GM12878 (cell line): ENCODE results near the gene SPOCK1. TPM values are rescaled to one million over a fixed set of nuclear protein-coding genes. Genes with fewer than 3 reads are reported as not detected.

Source experiments
- ATAC-seq: fragments of 200-7000 bp; cut with Tn5 transposase; 3 replicates; pipeline ENCODE4 v1.9.1; 2020; ENCODE audit warnings: mild to moderate bottlenecking, moderate library complexity
- BruUV-seq: library from RNA; stranded (reverse); fragments of 400-500 nt; replicated peaks from 2 replicates; lab custom pipeline; 2021; lab: Mats Ljungman, UMichigan
- CTCF ChIA-PET: fragments of 300-600 bp; sonication (Branson Sonifier 250); formaldehyde crosslinking; extraction: SDS; loops from one replicate; lab custom pipeline; 2021; ENCODE audit warnings: inconsistent platforms; lab: Yijun Ruan, JAX
- POLR2A ChIA-PET: fragments of 350-600 bp; formaldehyde crosslinking; extraction: SDS; loops from one replicate; lab custom pipeline; 2021; ENCODE audit warnings: inconsistent platforms; lab: Charles Lee
- RAD21 ChIA-PET: fragments of 300-600 bp; sonication (Branson Sonifier 250); formaldehyde crosslinking; loops from one replicate; lab custom pipeline; 2023; ENCODE audit warnings: antibody characterized with exemption; ENCODE audit not compliant: unreplicated experiment; lab: Charles Lee
- SMC1A ChIA-PET: fragments of 300-600 bp; sonication (Branson Sonifier 250); formaldehyde crosslinking; loops from one replicate; lab custom pipeline; 2023; ENCODE audit not compliant: unreplicated experiment, uncharacterized antibody; lab: Charles Lee
- DNase-seq: peaks from one replicate; pipeline ENCODE4 v3.0.0-alpha.2; 2011; ENCODE audit warnings: low read depth, low spot score
- FAIRE-seq: peaks from 3 replicates; lab custom pipeline; 2011; peaks lifted over from hg19 to GRCh38; lab: Jason Lieb, UNC
- H2AFZ ChIP-seq: 2 replicates; pipeline ENCODE4 v1.6.0; 2011; ENCODE audit warnings: low read depth, low read length, control low read depth; ENCODE audit not compliant: control insufficient read depth
- H3K27ac ChIP-seq: 2 replicates; pipeline ENCODE4 v1.5.1; 2011; ENCODE audit warnings: control low read depth; ENCODE audit not compliant: control insufficient read depth, insufficient read depth
- H3K27me3 ChIP-seq, 2 experiments: replicated peaks in 1 of 2; 2 replicates each; pipeline versions ENCODE4 v1.6.0 to v1.6.1; 2011; ENCODE audit warnings: low read length in 1 of 2; ENCODE audit not compliant: control insufficient read depth in 2 of 2, insufficient read depth in 2 of 2
- H3K36me3 ChIP-seq, 2 experiments: 2 replicates each; pipeline ENCODE4 v1.5.1; 2011; ENCODE audit warnings: low read length in 1 of 2; ENCODE audit not compliant: control insufficient read depth in 2 of 2, insufficient read depth in 2 of 2
- H3K4me1 ChIP-seq: 2 replicates; pipeline ENCODE4 v1.6.1; 2011; ENCODE audit warnings: mild to moderate bottlenecking, low read length, moderate library complexity, mixed read lengths; ENCODE audit not compliant: control insufficient read depth, insufficient read depth
- H3K4me2 ChIP-seq: 2 replicates; pipeline ENCODE4 v1.6.0; 2011; ENCODE audit warnings: control low read depth; ENCODE audit not compliant: control insufficient read depth, insufficient read depth
- H3K4me3 ChIP-seq: fragments of 200-600 bp; sonication (generic); 2 replicates; pipeline ENCODE4 v1.5.1; 2016
- H3K79me2 ChIP-seq: 2 replicates; pipeline ENCODE4 v1.6.0; 2011; ENCODE audit warnings: low read length; ENCODE audit not compliant: control insufficient read depth, insufficient read depth
- H3K9ac ChIP-seq: 2 replicates; pipeline ENCODE4 v1.8.0; 2011; ENCODE audit warnings: low read length, control low read depth, mixed read lengths; ENCODE audit not compliant: control insufficient read depth, insufficient read depth
- H3K9me3 ChIP-seq: replicated peaks from 3 replicates; pipeline ENCODE4 v1.5.1; 2011; ENCODE audit warnings: mild to moderate bottlenecking, low read length; ENCODE audit not compliant: control insufficient read depth, insufficient read depth
- H4K20me1 ChIP-seq: 2 replicates; pipeline ENCODE4 v1.6.0; 2011; ENCODE audit not compliant: control insufficient read depth, insufficient read depth
- ATF2 ChIP-seq: IDR thresholded peaks from 2 replicates; pipeline ENCODE4 v1.6.1; 2012; ENCODE audit warnings: low read length, inconsistent platforms
- ATF7 ChIP-seq: fragments of 450-650 bp; IDR thresholded peaks from 2 replicates; pipeline ENCODE4 v1.6.1; 2016; ENCODE audit warnings: low read depth, mild to moderate bottlenecking
- E2F4 ChIP-seq: IDR thresholded peaks from 2 replicates; pipeline ENCODE4 v1.6.1; 2012; ENCODE audit warnings: low read depth, low read length, improper control_type of control experiment
- ESRRA ChIP-seq: IDR thresholded peaks from 2 replicates; pipeline ENCODE4 v1.6.1; 2012; ENCODE audit warnings: mild to moderate bottlenecking, low read length, improper control_type of control experiment
- FOS ChIP-seq: IDR thresholded peaks from 3 replicates; pipeline ENCODE4 v1.6.1; 2011; ENCODE audit warnings: borderline replicate concordance; ENCODE audit not compliant: insufficient read length; ENCODE audit errors: extremely low read depth
- FOXM1 ChIP-seq: IDR thresholded peaks from 2 replicates; pipeline ENCODE4 v1.6.1; 2012; ENCODE audit warnings: low read depth, mild to moderate bottlenecking, inconsistent platforms, low read length, moderate library complexity
- IRF4 ChIP-seq: IDR thresholded peaks from 2 replicates; pipeline ENCODE4 v1.6.1; 2011; ENCODE audit warnings: low read depth, low read length
- KLF5 ChIP-seq: fragments of 450-650 bp; IDR thresholded peaks from 2 replicates; pipeline ENCODE4 v1.6.1; 2014; ENCODE audit warnings: mild to moderate bottlenecking; ENCODE audit not compliant: partially characterized antibody
- MAX ChIP-seq: IDR thresholded peaks from 2 replicates; pipeline ENCODE4 v1.6.1; 2012; ENCODE audit warnings: low read depth, low read length, improper control_type of control experiment
- NRF1 ChIP-seq: conservative IDR thresholded peaks from 2 replicates; pipeline ENCODE4 v1.6.1; 2011; ENCODE audit warnings: mild to moderate bottlenecking, low read depth, low read length, improper control_type of control experiment
- RAD51 ChIP-seq: fragments of 450-650 bp; IDR thresholded peaks from 2 replicates; pipeline ENCODE4 v1.6.1; 2016; ENCODE audit warnings: moderate library complexity, mild to moderate bottlenecking, inconsistent platforms
- RFX5 ChIP-seq: IDR thresholded peaks from 2 replicates; pipeline ENCODE4 v1.6.1; 2011; ENCODE audit warnings: low read depth, low read length, improper control_type of control experiment
- SMAD5 ChIP-seq: IDR thresholded peaks from 2 replicates; pipeline ENCODE4 v1.6.1; 2016; ENCODE audit warnings: antibody characterized with exemption, low read depth
- STAT1 ChIP-seq: fragments of 450-650 bp; conservative IDR thresholded peaks from 2 replicates; pipeline ENCODE4 v1.6.1; 2014; ENCODE audit warnings: antibody characterized with exemption, mild to moderate bottlenecking
- ZNF24 ChIP-seq: fragments of 450-650 bp; IDR thresholded peaks from 2 replicates; pipeline ENCODE4 v1.6.1; 2017; ENCODE audit warnings: antibody characterized with exemption, mild to moderate bottlenecking
- WGBS: methylation state at CpG from one replicate; pipeline ENCODE4 v1.1.6; 2016; ENCODE audit warnings: low lambda C conversion rate; ENCODE audit not compliant: insufficient replicate concordance, insufficient coverage; ENCODE audit errors: missing lambda C conversion rate; 5-methylcytosine and 5-hydroxymethylcytosine counted together
- in situ Hi-C: fragments of 300-500 bp; cut with MboI; formaldehyde crosslinking; loops from 9 replicates; pipeline ENCODE4 v1.14.3; 2018; ENCODE audit warnings: mixed read lengths
- intact Hi-C: fragments of 100-400 bp; cut with micrococcal nuclease; formaldehyde crosslinking; loops from one replicate; pipeline ENCODE4 v1.14.2; 2022; ENCODE audit not compliant: unreplicated experiment
- polyA plus RNA-seq, 11 experiments: library from polyadenylated mRNA; depleted of rRNA in 4 of 11; unstranded in 6 of 11; stranded (reverse) in 5 of 11; fragments of >200 nt; fragmentation: Nextera tagmentation in 4 of 11; fragmentation: Illumina TruSeq in 1 of 11; extraction: Ambion mirVana in 4 of 11; extraction: Trizol in 1 of 11; gene quantifications; 1 replicate in 1 of 11; 2 replicates in 10 of 11; pipeline versions ENCODE4 v1.2.1 to v1.2.3, GENCODE V29; 2011 to 2016; ENCODE audit warnings: inconsistent platforms in 2 of 11, missing spikeins in 2 of 11, low read depth in 1 of 11
- total RNA-seq, 4 experiments: library from RNA; depleted of rRNA in 3 of 4; stranded (reverse); fragments of >200 nt in 3 of 4; fragmentation: Illumina TruSeq in 1 of 4; extraction: Trizol in 1 of 4; gene quantifications; 2 replicates each; pipeline versions ENCODE4 v1.2.1 to v1.2.3, GENCODE V29; 2013 to 2021

The SPOCK1 gene
- total and polyA plus RNA-seq, 10 of the 15 experiments (the other 5 are each of a cell fraction or from before 2014, with no cell fraction given), result 0.06 to 0.68 (median 0.25) TPM; not detected in 3

DNA sequence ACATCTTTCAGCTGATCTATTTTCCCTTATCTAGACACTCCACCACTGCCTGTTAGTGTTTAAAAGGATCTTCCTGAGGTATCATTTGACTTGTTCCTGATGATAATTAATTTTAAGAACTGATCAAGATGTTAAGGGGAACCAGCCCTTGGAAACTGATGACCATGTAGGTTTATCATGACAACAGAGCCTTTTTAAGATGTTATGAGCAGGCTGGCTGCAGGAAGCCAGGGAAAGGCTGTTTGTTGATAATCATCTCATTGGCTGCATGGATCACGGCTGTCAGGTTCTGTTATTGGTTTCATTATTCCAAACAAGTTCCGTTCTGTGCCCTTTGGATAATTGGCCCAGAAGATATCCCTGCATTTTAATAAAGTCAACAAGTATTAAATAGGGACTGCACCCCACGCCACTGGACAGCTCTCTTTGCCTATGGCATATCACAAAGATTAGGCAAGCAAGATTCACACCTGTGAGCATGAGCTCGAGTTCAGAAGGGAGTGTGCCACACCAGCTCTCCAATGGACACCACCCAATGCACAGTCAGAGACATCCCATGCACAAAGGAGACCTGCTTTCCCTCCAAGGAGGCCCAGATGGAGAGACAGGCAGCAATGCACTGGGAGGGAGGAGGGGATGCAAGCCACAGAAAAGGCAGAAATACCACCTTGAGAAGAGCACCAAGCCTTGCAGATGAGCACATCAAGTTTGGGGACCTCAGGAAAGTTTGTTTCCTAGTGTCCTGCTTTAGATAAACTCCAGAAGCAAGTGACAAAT lies 88.7 kb downstream of the SPOCK1 start:
- ChIA-PET RAD21 (no interaction called here), POLR2A (no interaction called here), SMC1A (no interaction called here), CTCF (no interaction called here)
- in situ Hi-C loops (no loop called here), intact Hi-C loops (no loop called here)
- H3K4me2 ChIP-seq, result no peak overlapping the region
- H4K20me1 ChIP-seq, result no peaks in the 10 kb centered on the region
- no peak overlapping the region for H2AFZ ChIP-seq
- H3K4me3 ChIP-seq, result no peak overlapping the region
- H3K27me3 ChIP-seq, result no peaks in the 10 kb centered on the region; a peak in 1 of 4 replicates
- H3K4me1 ChIP-seq, result no peaks in the 10 kb centered on the region
- H3K9ac ChIP-seq, result no peak overlapping the region
- no peak overlapping the region for H3K27ac ChIP-seq
- no TSS peak for BruUV-seq
- no peak for DNase-seq
- no peak for FAIRE-seq
- no peaks in the 10 kb centered on the region for H3K79me2 ChIP-seq
- no peaks in the 10 kb centered on the region for H3K36me3 ChIP-seq
- H3K9me3 ChIP-seq, result no peaks in the 10 kb centered on the region
- 0% methylated on average over 4 of the region's 4 CpGs for WGBS
- ATAC-seq, result no peak
- TF ChIP-seq ATF7 (no peak), E2F4 (no peak)

DNA sequence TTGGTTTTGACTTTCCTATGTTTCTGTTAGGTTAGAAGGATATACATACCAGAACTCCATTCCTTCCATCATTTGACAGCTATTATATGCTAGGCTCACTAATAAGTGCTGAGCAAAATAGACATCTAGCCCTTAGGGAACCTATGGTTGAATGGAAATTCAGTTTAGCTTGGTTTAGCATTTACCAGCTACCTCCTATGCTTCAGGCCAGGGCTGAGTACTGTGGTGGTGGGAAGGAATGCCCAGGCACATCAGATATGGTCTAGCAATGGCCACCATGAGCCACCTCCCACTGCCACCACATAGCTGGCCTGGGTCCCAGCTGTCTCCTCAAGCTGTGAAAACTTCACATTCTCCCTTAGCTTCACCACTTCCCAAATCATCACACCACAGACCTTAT lies 89.4 kb downstream of the SPOCK1 start:
- RAD21 ChIA-PET, result no interaction called here
- Histone ChIP-seq H3K4me2 (no peak overlapping the region), H3K27ac (no peak overlapping the region), H3K9ac (no peak overlapping the region), H3K9me3 (no peaks in the 10 kb centered on the region), H3K27me3 (no peaks in the 10 kb centered on the region; a peak in 1 of 4 replicates), H4K20me1 (no peaks in the 10 kb centered on the region), H3K79me2 (no peaks in the 10 kb centered on the region), H3K4me3 (no peak overlapping the region), H3K36me3 (no peaks in the 10 kb centered on the region), H3K4me1 (no peaks in the 10 kb centered on the region), H2AFZ (no peak overlapping the region)
- no TSS peak for BruUV-seq
- POLR2A ChIA-PET, result no interaction called here
- SMC1A ChIA-PET, result no interaction called here
- FAIRE-seq, result no peak
- CTCF ChIA-PET, result interaction anchor here (0.7 kb wide), 1 partner anchor 717 kb away, joined by 3 read pairs; no protein-coding TSS in a partner anchor
- in situ Hi-C loops, result no loop called here
- intact Hi-C loops, result no loop called here
- no peak for DNase-seq
- ATAC-seq, result no peak
- TF ChIP-seq RFX5 (no peak), IRF4 (no peak), MAX (no peak), KLF5 (no peak), FOS (no peak), ESRRA (no peak), STAT1 (no peak), ATF2 (no peak), FOXM1 (no peak), RAD51 (no peak), NRF1 (no peak), SMAD5 (no peak), ZNF24 (no peak), E2F4 (no peak)
